AG04449 (cell line): ENCODE data around the gene SCN5A.

Experiments
- CTCF ChIA-PET: fragments of 350-600 bp; formaldehyde crosslinking; extraction: SDS; loops from one replicate; lab custom pipeline; 2021; ENCODE audit warnings: antibody characterized with exemption; lab: Yijun Ruan, JAX
- POLR2A ChIA-PET: fragments of 400-600, 350-600 bp; formaldehyde crosslinking; extraction: SDS; loops from one replicate; lab custom pipeline; 2020; ENCODE audit warnings: antibody characterized with exemption, inconsistent platforms; lab: Yijun Ruan, JAX
- DNase-seq: peaks from one replicate; pipeline ENCODE4 v3.0.0-alpha.2; 2010; ENCODE audit warnings: low read depth, low spot score
- H3K4me3 ChIP-seq: 2 replicates; pipeline ENCODE4 v1.5.1; 2011; ENCODE audit warnings: low read depth, mild to moderate bottlenecking, control low read depth, low read length
- TF ChIP-seq, protein P1 (sequence below): IDR thresholded peaks from one replicate; pipeline ENCODE4 v1.5.1; 2011; ENCODE audit warnings: mild to moderate bottlenecking, moderate library complexity, low read length, control low read depth, inconsistent platforms; ENCODE audit not compliant: insufficient read depth; ENCODE audit errors: missing control alignments

SCN5A gene

GRCh38 chr3:38649500-38650247 lies at the start of gene SCN5A:
Gene SCN5A (minus strand): TSS chr3:38649687. CDS start chr3:38633307, 16,380 bp downstream.
- H3K4me3 ChIP-seq = peak within 1 kb of the TSS; percentile 43
- DNase-seq = no peak
- CTCF ChIA-PET = no interaction called here
- POLR2A ChIA-PET = no interaction called here
- TF ChIP-seq, protein P1, sequence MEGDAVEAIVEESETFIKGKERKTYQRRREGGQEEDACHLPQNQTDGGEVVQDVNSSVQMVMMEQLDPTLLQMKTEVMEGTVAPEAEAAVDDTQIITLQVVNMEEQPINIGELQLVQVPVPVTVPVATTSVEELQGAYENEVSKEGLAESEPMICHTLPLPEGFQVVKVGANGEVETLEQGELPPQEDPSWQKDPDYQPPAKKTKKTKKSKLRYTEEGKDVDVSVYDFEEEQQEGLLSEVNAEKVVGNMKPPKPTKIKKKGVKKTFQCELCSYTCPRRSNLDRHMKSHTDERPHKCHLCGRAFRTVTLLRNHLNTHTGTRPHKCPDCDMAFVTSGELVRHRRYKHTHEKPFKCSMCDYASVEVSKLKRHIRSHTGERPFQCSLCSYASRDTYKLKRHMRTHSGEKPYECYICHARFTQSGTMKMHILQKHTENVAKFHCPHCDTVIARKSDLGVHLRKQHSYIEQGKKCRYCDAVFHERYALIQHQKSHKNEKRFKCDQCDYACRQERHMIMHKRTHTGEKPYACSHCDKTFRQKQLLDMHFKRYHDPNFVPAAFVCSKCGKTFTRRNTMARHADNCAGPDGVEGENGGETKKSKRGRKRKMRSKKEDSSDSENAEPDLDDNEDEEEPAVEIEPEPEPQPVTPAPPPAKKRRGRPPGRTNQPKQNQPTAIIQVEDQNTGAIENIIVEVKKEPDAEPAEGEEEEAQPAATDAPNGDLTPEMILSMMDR = no peak

GRCh38 chr3:38698760-38699159 lies 49.3 kb upstream of the SCN5A start:
- ChIA-PET POLR2A (no interaction called here), CTCF (no interaction called here)
- TF ChIP-seq, protein P1 = no peak
- no peak for DNase-seq
- H3K4me3 ChIP-seq = no peak overlapping the region

- ChIA-PET POLR2A (no interaction called here), CTCF (no interaction called here)
- TF ChIP-seq, protein P1 = no peak
- no peak overlapping the region for H3K4me3 ChIP-seq
- no peak for DNase-seq
Measured at GRCh38 chr3:38698061-38698460, 48.6 kb upstream of the SCN5A start.

GRCh38 chr3:38696034-38696433 lies 46.5 kb upstream of the SCN5A start:
- DNase-seq = no peak
- ChIA-PET CTCF (no interaction called here), POLR2A (no interaction called here)
- TF ChIP-seq, protein P1 = no peak
- H3K4me3 ChIP-seq = no peak overlapping the region

- CTCF ChIA-PET = no interaction called here
- H3K4me3 ChIP-seq = no peak overlapping the region
- no peak for DNase-seq
- POLR2A ChIA-PET = no interaction called here
- TF ChIP-seq, protein P1 = no peak
Measured at GRCh38 chr3:38690185-38690584, 40.7 kb upstream of the SCN5A start.

DNA sequence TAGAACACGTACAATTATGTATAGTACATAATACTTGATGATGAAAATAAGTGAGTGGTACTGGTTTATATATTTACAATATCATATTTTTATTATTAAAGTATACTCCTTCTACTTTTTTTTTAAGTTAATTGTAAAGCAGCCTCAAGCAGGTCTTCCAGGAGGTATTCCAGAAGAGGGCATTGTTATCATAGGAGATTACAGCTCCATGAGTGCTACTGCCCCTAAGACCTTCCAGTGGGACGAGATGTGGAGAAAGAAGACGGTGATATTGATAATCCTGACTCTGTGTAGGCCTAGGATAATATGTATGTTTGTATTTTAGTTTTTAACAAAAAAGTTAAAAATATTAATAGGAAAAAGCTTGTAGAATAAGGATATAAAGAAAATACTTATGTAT lies 40.3 kb upstream of the SCN5A start:
- ChIA-PET CTCF (no interaction called here), POLR2A (no interaction called here)
- no peak for DNase-seq
- H3K4me3 ChIP-seq = no peak overlapping the region
- TF ChIP-seq, protein P1 = no peak
